GM23338 (cell line): ENCODE results near the gene DUS3L.

Experiments used
- EZH2 ChIP-seq: fragments of 200-600 bp; sonication (generic); IDR thresholded peaks from one replicate; pipeline ENCODE4 v1.8.0; 2017; ENCODE audit warnings: antibody characterized with exemption, mild to moderate bottlenecking, low read depth; ENCODE audit not compliant: unreplicated experiment
- TF ChIP-seq, protein P1 (sequence below), 2 experiments: fragments of 200-600 bp in 1 of 2; sonication (generic) in 1 of 2; conservative IDR thresholded peaks; 2 replicates each; pipeline versions ENCODE4 v1.5.1 to v1.6.1; 2016 to 2017; ENCODE audit warnings: antibody characterized with exemption in 2 of 2, low read depth in 2 of 2, mild to moderate bottlenecking in 2 of 2, moderate library complexity in 1 of 2
- TF ChIP-seq, protein P2 (sequence below): IDR thresholded peaks from one replicate; pipeline ENCODE4 v1.6.1; 2018; ENCODE audit warnings: antibody characterized with exemption; ENCODE audit not compliant: unreplicated experiment
- TF ChIP-seq, protein P3 (sequence below): fragments of 250-450 bp; sonication (Bioruptor Pico); IDR thresholded peaks from 2 replicates; pipeline ENCODE4 v1.5.0; 2020; ENCODE audit warnings: mild to moderate bottlenecking, moderate library complexity
- TF ChIP-seq, protein P4 (sequence below): IDR thresholded peaks from 2 replicates; pipeline ENCODE4 v1.6.1; 2016; ENCODE audit warnings: antibody characterized with exemption

DNA sequence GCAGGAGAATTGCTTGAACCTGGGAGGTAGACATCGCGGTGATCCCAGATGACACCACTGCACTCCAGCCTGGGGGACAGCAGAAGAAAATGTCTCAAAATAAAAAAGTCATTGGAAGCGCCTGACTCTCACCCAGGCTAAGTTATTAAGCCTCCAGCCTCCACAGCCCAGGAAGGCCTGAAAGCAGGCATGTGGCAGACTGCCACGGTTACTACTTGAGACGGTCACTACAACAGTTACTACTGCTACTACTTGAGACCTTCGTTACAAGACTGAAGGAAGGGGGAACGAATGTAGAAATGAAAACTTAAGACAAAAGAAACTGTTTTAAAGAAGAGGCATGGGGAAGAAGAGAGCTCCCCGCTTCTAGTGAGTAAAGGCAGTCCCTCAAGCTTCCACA is 16.0 kb downstream of the DUS3L start:
- TF ChIP-seq, protein P1, sequence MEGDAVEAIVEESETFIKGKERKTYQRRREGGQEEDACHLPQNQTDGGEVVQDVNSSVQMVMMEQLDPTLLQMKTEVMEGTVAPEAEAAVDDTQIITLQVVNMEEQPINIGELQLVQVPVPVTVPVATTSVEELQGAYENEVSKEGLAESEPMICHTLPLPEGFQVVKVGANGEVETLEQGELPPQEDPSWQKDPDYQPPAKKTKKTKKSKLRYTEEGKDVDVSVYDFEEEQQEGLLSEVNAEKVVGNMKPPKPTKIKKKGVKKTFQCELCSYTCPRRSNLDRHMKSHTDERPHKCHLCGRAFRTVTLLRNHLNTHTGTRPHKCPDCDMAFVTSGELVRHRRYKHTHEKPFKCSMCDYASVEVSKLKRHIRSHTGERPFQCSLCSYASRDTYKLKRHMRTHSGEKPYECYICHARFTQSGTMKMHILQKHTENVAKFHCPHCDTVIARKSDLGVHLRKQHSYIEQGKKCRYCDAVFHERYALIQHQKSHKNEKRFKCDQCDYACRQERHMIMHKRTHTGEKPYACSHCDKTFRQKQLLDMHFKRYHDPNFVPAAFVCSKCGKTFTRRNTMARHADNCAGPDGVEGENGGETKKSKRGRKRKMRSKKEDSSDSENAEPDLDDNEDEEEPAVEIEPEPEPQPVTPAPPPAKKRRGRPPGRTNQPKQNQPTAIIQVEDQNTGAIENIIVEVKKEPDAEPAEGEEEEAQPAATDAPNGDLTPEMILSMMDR (conservative IDR thresholded peaks at IDR 0.05; ENCODE audit: low read depth in 2 of 2) = no peak
- TF ChIP-seq EZH2 = no peak
- TF ChIP-seq, protein P2, sequence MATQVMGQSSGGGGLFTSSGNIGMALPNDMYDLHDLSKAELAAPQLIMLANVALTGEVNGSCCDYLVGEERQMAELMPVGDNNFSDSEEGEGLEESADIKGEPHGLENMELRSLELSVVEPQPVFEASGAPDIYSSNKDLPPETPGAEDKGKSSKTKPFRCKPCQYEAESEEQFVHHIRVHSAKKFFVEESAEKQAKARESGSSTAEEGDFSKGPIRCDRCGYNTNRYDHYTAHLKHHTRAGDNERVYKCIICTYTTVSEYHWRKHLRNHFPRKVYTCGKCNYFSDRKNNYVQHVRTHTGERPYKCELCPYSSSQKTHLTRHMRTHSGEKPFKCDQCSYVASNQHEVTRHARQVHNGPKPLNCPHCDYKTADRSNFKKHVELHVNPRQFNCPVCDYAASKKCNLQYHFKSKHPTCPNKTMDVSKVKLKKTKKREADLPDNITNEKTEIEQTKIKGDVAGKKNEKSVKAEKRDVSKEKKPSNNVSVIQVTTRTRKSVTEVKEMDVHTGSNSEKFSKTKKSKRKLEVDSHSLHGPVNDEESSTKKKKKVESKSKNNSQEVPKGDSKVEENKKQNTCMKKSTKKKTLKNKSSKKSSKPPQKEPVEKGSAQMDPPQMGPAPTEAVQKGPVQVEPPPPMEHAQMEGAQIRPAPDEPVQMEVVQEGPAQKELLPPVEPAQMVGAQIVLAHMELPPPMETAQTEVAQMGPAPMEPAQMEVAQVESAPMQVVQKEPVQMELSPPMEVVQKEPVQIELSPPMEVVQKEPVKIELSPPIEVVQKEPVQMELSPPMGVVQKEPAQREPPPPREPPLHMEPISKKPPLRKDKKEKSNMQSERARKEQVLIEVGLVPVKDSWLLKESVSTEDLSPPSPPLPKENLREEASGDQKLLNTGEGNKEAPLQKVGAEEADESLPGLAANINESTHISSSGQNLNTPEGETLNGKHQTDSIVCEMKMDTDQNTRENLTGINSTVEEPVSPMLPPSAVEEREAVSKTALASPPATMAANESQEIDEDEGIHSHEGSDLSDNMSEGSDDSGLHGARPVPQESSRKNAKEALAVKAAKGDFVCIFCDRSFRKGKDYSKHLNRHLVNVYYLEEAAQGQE = no peak
- TF ChIP-seq, protein P3, sequence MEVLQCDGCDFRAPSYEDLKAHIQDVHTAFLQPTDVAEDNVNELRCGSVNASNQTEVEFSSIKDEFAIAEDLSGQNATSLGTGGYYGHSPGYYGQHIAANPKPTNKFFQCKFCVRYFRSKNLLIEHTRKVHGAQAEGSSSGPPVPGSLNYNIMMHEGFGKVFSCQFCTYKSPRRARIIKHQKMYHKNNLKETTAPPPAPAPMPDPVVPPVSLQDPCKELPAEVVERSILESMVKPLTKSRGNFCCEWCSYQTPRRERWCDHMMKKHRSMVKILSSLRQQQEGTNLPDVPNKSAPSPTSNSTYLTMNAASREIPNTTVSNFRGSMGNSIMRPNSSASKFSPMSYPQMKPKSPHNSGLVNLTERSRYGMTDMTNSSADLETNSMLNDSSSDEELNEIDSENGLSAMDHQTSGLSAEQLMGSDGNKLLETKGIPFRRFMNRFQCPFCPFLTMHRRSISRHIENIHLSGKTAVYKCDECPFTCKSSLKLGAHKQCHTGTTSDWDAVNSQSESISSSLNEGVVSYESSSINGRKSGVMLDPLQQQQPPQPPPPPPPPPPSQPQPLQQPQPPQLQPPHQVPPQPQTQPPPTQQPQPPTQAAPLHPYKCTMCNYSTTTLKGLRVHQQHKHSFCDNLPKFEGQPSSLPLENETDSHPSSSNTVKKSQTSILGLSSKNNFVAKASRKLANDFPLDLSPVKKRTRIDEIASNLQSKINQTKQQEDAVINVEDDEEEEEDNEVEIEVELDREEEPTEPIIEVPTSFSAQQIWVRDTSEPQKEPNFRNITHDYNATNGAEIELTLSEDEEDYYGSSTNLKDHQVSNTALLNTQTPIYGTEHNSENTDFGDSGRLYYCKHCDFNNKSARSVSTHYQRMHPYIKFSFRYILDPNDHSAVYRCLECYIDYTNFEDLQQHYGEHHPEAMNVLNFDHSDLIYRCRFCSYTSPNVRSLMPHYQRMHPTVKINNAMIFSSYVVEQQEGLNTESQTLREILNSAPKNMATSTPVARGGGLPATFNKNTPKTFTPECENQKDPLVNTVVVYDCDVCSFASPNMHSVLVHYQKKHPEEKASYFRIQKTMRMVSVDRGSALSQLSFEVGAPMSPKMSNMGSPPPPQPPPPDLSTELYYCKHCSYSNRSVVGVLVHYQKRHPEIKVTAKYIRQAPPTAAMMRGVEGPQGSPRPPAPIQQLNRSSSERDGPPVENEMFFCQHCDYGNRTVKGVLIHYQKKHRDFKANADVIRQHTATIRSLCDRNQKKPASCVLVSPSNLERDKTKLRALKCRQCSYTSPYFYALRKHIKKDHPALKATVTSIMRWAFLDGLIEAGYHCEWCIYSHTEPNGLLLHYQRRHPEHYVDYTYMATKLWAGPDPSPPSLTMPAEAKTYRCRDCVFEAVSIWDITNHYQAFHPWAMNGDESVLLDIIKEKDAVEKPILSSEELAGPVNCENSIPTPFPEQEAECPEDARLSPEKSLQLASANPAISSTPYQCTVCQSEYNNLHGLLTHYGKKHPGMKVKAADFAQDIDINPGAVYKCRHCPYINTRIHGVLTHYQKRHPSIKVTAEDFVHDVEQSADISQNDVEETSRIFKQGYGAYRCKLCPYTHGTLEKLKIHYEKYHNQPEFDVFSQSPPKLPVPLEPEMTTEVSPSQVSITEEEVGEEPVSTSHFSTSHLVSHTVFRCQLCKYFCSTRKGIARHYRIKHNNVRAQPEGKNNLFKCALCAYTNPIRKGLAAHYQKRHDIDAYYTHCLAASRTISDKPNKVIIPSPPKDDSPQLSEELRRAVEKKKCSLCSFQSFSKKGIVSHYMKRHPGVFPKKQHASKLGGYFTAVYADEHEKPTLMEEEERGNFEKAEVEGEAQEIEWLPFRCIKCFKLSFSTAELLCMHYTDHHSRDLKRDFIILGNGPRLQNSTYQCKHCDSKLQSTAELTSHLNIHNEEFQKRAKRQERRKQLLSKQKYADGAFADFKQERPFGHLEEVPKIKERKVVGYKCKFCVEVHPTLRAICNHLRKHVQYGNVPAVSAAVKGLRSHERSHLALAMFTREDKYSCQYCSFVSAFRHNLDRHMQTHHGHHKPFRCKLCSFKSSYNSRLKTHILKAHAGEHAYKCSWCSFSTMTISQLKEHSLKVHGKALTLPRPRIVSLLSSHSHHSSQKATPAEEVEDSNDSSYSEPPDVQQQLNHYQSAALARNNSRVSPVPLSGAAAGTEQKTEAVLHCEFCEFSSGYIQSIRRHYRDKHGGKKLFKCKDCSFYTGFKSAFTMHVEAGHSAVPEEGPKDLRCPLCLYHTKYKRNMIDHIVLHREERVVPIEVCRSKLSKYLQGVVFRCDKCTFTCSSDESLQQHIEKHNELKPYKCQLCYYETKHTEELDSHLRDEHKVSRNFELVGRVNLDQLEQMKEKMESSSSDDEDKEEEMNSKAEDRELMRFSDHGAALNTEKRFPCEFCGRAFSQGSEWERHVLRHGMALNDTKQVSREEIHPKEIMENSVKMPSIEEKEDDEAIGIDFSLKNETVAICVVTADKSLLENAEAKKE = no peak
- TF ChIP-seq, protein P4, sequence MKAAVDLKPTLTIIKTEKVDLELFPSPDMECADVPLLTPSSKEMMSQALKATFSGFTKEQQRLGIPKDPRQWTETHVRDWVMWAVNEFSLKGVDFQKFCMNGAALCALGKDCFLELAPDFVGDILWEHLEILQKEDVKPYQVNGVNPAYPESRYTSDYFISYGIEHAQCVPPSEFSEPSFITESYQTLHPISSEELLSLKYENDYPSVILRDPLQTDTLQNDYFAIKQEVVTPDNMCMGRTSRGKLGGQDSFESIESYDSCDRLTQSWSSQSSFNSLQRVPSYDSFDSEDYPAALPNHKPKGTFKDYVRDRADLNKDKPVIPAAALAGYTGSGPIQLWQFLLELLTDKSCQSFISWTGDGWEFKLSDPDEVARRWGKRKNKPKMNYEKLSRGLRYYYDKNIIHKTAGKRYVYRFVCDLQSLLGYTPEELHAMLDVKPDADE = no peak
